Pulmonary artery endothelial cell (primary cell): ENCODE measurements around the gene PNPT1. TPM values are rescaled to one million over a fixed set of nuclear protein-coding genes. Genes with fewer than 3 reads are reported as not detected.
A peak's percentile ranks its signal among the peaks of the same experiment; 100 is the strongest.
"Not testable (repeated sequence)": the region's sequence is repeated elsewhere in the genome, so short reads cannot be mapped to it uniquely, and the experiment has no call there.

Experiments used
- DNase-seq: peaks from one replicate; pipeline ENCODE4 v3.0.0-alpha.2; 2011; ENCODE audit warnings: low read depth, low spot score
- total RNA-seq: library from RNA; depleted of rRNA; stranded (reverse); fragments of >200 nt; gene quantifications from 2 replicates; pipeline ENCODE4 v1.2.3, GENCODE V29; 2014

The PNPT1 gene
- total RNA-seq, 1 donor from 2014 or later: 28.0 TPM

- no peak for DNase-seq
These were observed 95.4 kb downstream of the PNPT1 start for GRCh38 chr2:55598056-55598795.

- not testable (repeated sequence) for DNase-seq
These were observed 96.8 kb downstream of the PNPT1 start for GRCh38 chr2:55596795-55597194.

GRCh38 chr2:55595536-55595935, 98.1 kb downstream of the PNPT1 start:
- DNase-seq: no peak

GRCh38 chr2:55592130-55592529, 101.5 kb downstream of the PNPT1 start:
- no peak for DNase-seq

- DNase-seq: no peak
These were observed 102.7 kb downstream of the PNPT1 start for GRCh38 chr2:55590810-55591440.

GRCh38 chr2:55585451-55586080, 108.1 kb downstream of the PNPT1 start:
- DNase-seq: peak; percentile 2

Other genes with a start within 250 kb of the PNPT1 start
- gene CFAP36, start 174.1 kb downstream of the PNPT1 start, total RNA-seq: 16.1 and 17.9 TPM in 2 replicates
- gene PPP4R3B, start 76.2 kb downstream of the PNPT1 start, total RNA-seq: 46.6 and 65.8 TPM in 2 replicates
- 3,607 and 5,886 TPM in 2 replicates for gene EFEMP1, start 229.9 kb upstream of the PNPT1 start, total RNA-seq